HepG2 (cell line): ENCODE results near the gene C20orf141. TPM values are rescaled to one million over a fixed set of nuclear protein-coding genes. Genes with fewer than 3 reads are reported as not detected.

Experiments
- ATAC-seq: fragments of 200-7000 bp; cut with Tn5 transposase; 3 replicates; pipeline ENCODE4 v1.9.1; 2020; ENCODE audit warnings: mild to moderate bottlenecking, moderate library complexity
- BruUV-seq: library from RNA; stranded (reverse); fragments of 400-500 nt; replicated peaks from 2 replicates; lab custom pipeline; 2021; lab: Mats Ljungman, UMichigan
- CTCF ChIA-PET: fragments of 300-600 bp; formaldehyde crosslinking; extraction: SDS; loops from one replicate; lab custom pipeline; 2021; ENCODE audit warnings: low total read pairs, inconsistent platforms, low intra/inter-chr PET ratio; lab: Yijun Ruan, JAX
- POLR2A ChIA-PET: fragments of 350-600 bp; sonication (Branson Sonifier 250); formaldehyde crosslinking; loops from one replicate; lab custom pipeline; 2020; ENCODE audit warnings: antibody characterized with exemption, inconsistent platforms; lab: Yijun Ruan, JAX
- DNase-seq: peaks from one replicate; pipeline ENCODE4 v3.0.0-alpha.2; 2015; ENCODE audit warnings: low spot score
- FAIRE-seq: peaks from 3 replicates; lab custom pipeline; 2011; peaks lifted over from hg19 to GRCh38; lab: Jason Lieb, UNC
- H2AFZ ChIP-seq: one replicate; pipeline ENCODE4 v1.6.1; 2011; ENCODE audit warnings: low read length, inconsistent platforms
- H3K27ac ChIP-seq: fragments of 300-600 bp; 3 replicates; pipeline ENCODE4 v1.8.0; 2011; ENCODE audit warnings: mixed run types, mild to moderate bottlenecking, mixed read lengths, low read length, inconsistent platforms; ENCODE audit not compliant: insufficient read depth; ENCODE audit errors: extremely low read length
- H3K27me3 ChIP-seq, 2 experiments: fragments of 200-600 bp in 1 of 2; 2 replicates in 1 of 2; 3 replicates in 1 of 2; pipeline versions ENCODE4 v1.6.0 to v1.8.0; 2011; ENCODE audit warnings: low read length in 2 of 2, mild to moderate bottlenecking in 2 of 2, moderate library complexity in 2 of 2, inconsistent platforms in 1 of 2; ENCODE audit not compliant: insufficient read depth in 2 of 2, control insufficient read depth in 1 of 2
- H3K36me3 ChIP-seq, 2 experiments: fragments of 200-600 bp in 1 of 2; replicated peaks in 1 of 2; 2 replicates in 1 of 2; 3 replicates in 1 of 2; pipeline versions ENCODE4 v1.5.1 to v1.8.0; 2011; ENCODE audit warnings: low read length in 2 of 2, inconsistent platforms in 1 of 2; ENCODE audit not compliant: insufficient read depth in 2 of 2, control insufficient read depth in 1 of 2
- H3K4me1 ChIP-seq: 2 replicates; pipeline ENCODE4 v1.5.1; 2012; ENCODE audit warnings: low read length, inconsistent platforms; ENCODE audit not compliant: insufficient read depth
- H3K4me2 ChIP-seq: 2 replicates; pipeline ENCODE4 v1.6.0; 2011; ENCODE audit warnings: low read depth, low read length, inconsistent platforms
- H3K4me3 ChIP-seq, 3 experiments: fragments of 200-600 bp in 1 of 3; sonication (generic), shearing (Covaris generic) in 1 of 3; replicated peaks in 1 of 3; 2 replicates each; pipeline ENCODE4 v1.5.1; 2011 to 2016; ENCODE audit warnings: low read length in 3 of 3, inconsistent platforms in 2 of 3, low read depth in 2 of 3, mild to moderate bottlenecking in 2 of 3, control low read depth in 1 of 3, mixed read lengths in 1 of 3; ENCODE audit not compliant: insufficient read depth in 1 of 3
- H3K79me2 ChIP-seq: one replicate; pipeline ENCODE4 v1.6.1; 2011; ENCODE audit warnings: low read length, inconsistent platforms; ENCODE audit not compliant: insufficient read depth
- H3K9ac ChIP-seq: 2 replicates; pipeline ENCODE4 v1.6.0; 2011; ENCODE audit warnings: mild to moderate bottlenecking, low read depth, low read length, inconsistent platforms; ENCODE audit not compliant: insufficient read depth
- H3K9me3 ChIP-seq: 2 replicates; pipeline ENCODE4 v1.5.1; 2012; ENCODE audit warnings: mild to moderate bottlenecking, low read length
- H4K20me1 ChIP-seq: 2 replicates; pipeline ENCODE4 v1.6.0; 2011; ENCODE audit warnings: inconsistent platforms, mild to moderate bottlenecking, low read length, moderate library complexity; ENCODE audit not compliant: insufficient read depth
- ATF1 ChIP-seq: IDR thresholded peaks from 2 replicates; pipeline ENCODE4 v1.6.1; 2016; ENCODE audit warnings: mild to moderate bottlenecking, control low read depth
- ATF7 ChIP-seq, 2 experiments: fragments of 450-650 bp in 1 of 2; sonication (generic) in 1 of 2; formaldehyde crosslinking in 1 of 2; IDR thresholded peaks; 2 replicates each; pipeline versions ENCODE4 v1.4.0 to v1.6.1; 2016 to 2020; ENCODE audit warnings: antibody characterized with exemption in 1 of 2, mild to moderate bottlenecking in 1 of 2, missing genetic modification reagents in 1 of 2
- CREB1 ChIP-seq, 2 experiments: fragments of 450-650 bp in 1 of 2; IDR thresholded peaks; 2 replicates each; pipeline ENCODE4 v1.6.1; 2016 to 2017; ENCODE audit warnings: control low read depth in 1 of 2, mild to moderate bottlenecking in 1 of 2, missing compliant biosample characterization in 1 of 2, missing genetic modification characterization in 1 of 2
- TMF1 ChIP-seq: sonication (generic); formaldehyde crosslinking; IDR thresholded peaks from 2 replicates; pipeline ENCODE4 v1.8.1; 2022; ENCODE audit warnings: low read depth, missing genetic modification reagents
- YEATS4 ChIP-seq: sonication (generic); formaldehyde crosslinking; IDR thresholded peaks from 2 replicates; pipeline ENCODE4 v1.4.0; 2020; ENCODE audit warnings: missing genetic modification reagents, borderline replicate concordance
- ZBTB43 ChIP-seq: sonication (generic); formaldehyde crosslinking; conservative IDR thresholded peaks from 2 replicates; pipeline ENCODE4 v1.4.0; 2020; ENCODE audit warnings: missing genetic modification reagents
- WGBS: methylation state at CpG from one replicate; pipeline ENCODE4 v1.1.6; 2017; ENCODE audit warnings: low lambda C conversion rate; 5-methylcytosine and 5-hydroxymethylcytosine counted together
- in situ Hi-C: cut with HindIII; loops from 2 replicates; pipeline ENCODE4 v1.10.0; 2017; ENCODE audit warnings: low pct_unique_long_range_greater_than_20kb; ENCODE audit not compliant: extremely low pct_ligation_motif_present
- intact Hi-C: fragments of 100-400 bp; cut with micrococcal nuclease; formaldehyde crosslinking; loops from one replicate; pipeline ENCODE4 v1.10.0; 2022; ENCODE audit not compliant: unreplicated experiment
- polyA plus RNA-seq, 8 experiments: library from polyadenylated mRNA; depleted of rRNA in 3 of 8; stranded (reverse) in 7 of 8; unstranded in 1 of 8; fragments of >200 nt; fragmentation: Illumina TruSeq in 4 of 8; extraction: Trizol in 4 of 8; gene quantifications; 2 replicates each; pipeline versions ENCODE4 v1.2.1 to v1.2.3, GENCODE V29; 2011 to 2016; ENCODE audit warnings: low read depth in 4 of 8, missing spikeins in 1 of 8, mixed read lengths in 1 of 8; ENCODE audit not compliant: insufficient read depth in 1 of 8
- total RNA-seq, 5 experiments: library from RNA; depleted of rRNA; stranded (reverse); fragments of >200 nt; fragmentation: Illumina TruSeq; extraction: Trizol; gene quantifications; 2 replicates each; pipeline ENCODE4 v1.2.3, GENCODE V29; 2016; ENCODE audit warnings: low read depth in 1 of 5
- TF ChIP-seq, protein P1 (sequence below): sonication (generic); formaldehyde crosslinking; IDR thresholded peaks from 2 replicates; pipeline ENCODE4 v1.4.0; 2020; ENCODE audit warnings: missing genetic modification reagents

The C20orf141 gene
- total and polyA plus RNA-seq, 2 of the 13 experiments (the other 11 are each of a cell fraction or from before 2014, with no cell fraction given) = not detected

GRCh38 chr20:2773812-2774211, 41.0 kb upstream of the C20orf141 start (continued):
- no peak for TF ChIP-seq TMF1
- TF ChIP-seq, protein P1, sequence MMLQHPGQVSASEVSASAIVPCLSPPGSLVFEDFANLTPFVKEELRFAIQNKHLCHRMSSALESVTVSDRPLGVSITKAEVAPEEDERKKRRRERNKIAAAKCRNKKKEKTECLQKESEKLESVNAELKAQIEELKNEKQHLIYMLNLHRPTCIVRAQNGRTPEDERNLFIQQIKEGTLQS (CRISPR knock-in tag) = no peak

DNA sequence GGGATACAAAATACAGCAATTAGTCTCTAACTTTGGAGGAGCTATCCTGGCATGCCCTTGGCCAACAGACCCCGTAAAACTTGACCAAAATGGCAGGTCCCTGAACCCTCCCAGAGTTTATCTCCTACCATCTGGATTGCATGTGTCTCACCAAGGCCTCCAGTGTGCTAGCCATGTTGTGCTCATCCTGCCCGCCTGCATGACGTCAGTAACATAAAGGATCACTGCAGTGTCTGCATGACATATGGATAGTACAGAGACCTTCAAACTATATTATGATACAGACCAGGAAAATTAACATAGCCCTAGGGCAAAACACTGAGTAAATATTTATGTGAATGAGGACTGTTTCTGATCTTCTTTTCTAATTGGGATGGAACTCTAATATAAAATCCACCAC, 39.6 kb upstream of the C20orf141 start:
- no peak for DNase-seq
- in situ Hi-C loops = no loop called here

More for the DNA sequence above, 39.6 kb upstream of the C20orf141 start:
- no peak overlapping the region for H3K4me3 ChIP-seq
- no TSS peak for BruUV-seq
- no peak for ATAC-seq
- no peaks in the 10 kb centered on the region for H3K79me2 ChIP-seq
- FAIRE-seq = no peak
- TF ChIP-seq ATF1 (CRISPR knock-in tag) (no peak), ATF7 (IDR thresholded peaks at IDR 0.05) (peak; percentile 86), ATF7 (CRISPR knock-in tag; IDR thresholded peaks at IDR 0.05) (no peak), ZBTB43 (CRISPR knock-in tag) (no peak), YEATS4 (CRISPR knock-in tag) (no peak), CREB1 (IDR thresholded peaks at IDR 0.05) (peak; percentile 88), CREB1 (CRISPR knock-in tag; IDR thresholded peaks at IDR 0.05) (no peak)
- H3K36me3 ChIP-seq = no peaks in the 10 kb centered on the region
- H3K4me1 ChIP-seq = peaks cover 15% of the 10 kb centered on the region
- H3K9ac ChIP-seq = no peak overlapping the region
- no peak overlapping the region for H3K4me2 ChIP-seq
- no peak overlapping the region for H2AFZ ChIP-seq
- CTCF ChIA-PET = no interaction called here
- intact Hi-C loops = no loop called here
- H3K9me3 ChIP-seq = peaks cover 4% of the 10 kb centered on the region; the same call in 1 of the 2 replicates
- peaks cover 3 to 20% of the 10 kb centered on the region in 2 experiments; a peak in 3 of 5 replicates for H3K27me3 ChIP-seq
- WGBS = 26% methylated on average over 3 of the region's 3 CpGs
- H4K20me1 ChIP-seq = no peaks in the 10 kb centered on the region
- H3K27ac ChIP-seq = no peak overlapping the region
- POLR2A ChIA-PET = no interaction called here
